ENCODE results near the gene SLC4A2. TPM values are rescaled to one million over a fixed set of nuclear protein-coding genes. Genes with fewer than 3 reads are reported as not detected.
"Not testable (repeated sequence)": the region's sequence is repeated elsewhere in the genome, so short reads cannot be mapped to it uniquely, and the experiment has no call there.

The SLC4A2 gene
- total RNA-seq, 1 donor: 41.5 TPM

DNA sequence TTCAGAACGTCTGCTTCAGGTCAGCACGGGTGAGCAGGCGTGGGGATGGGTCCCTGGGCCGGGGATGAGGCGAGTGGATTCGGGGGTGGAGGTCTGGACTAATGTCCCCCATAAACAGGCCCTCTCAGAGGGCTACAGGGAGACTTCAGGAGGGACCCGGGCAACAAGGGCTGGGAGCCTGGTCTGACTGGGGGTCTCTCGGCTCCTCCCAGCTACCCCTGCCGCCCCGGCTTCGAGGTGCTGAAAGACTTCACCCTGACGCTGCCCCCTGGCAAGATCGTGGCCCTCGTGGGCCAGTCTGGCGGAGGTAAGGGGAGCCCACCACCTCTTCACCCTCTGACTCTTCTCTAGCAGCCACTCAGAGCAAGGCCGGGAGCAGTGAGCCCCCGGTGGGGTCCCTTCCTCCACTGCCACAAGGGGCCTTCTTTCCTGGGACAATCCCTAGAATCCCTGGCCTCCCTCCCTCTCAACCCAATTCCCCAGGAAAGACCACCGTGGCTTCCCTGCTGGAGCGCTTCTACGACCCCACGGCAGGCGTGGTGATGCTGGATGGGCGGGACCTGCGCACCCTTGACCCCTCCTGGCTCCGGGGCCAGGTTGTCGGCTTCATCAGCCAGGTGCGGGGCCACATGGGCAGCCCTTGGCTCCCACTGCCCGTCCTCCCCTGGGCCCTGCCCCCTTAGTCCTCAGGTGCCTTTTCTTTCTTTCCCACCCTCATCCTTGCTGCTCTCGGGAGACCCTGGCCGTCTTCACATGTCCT, 18.6 kb upstream of the SLC4A2 start:
- no peak for DNase-seq (ENCODE audit: low read depth in 2 of 3, low spot score in 2 of 3)

DNA sequence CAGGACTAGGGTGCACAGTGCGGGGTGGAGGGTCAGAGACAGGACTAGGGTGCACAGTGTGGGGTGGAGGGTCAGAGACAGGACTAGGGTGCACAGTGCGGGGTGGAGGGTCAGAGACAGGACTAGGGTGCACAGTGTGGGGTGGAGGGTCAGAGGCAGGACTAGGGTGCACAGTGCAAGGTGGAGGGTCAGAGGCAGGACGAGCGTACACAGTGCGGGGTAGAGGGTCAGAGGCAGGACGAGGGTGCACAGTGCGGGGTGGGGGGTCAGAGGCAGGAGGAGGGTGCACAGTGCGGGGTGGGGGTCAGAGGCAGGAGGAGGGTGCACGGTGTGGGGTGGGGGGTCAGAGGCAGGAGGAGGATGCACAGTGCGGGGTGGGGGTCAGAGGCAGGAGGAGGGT, 15.9 kb upstream of the SLC4A2 start:
- DNase-seq (ENCODE audit: low read depth in 2 of 3, low spot score in 2 of 3): not testable (repeated sequence)

DNA sequence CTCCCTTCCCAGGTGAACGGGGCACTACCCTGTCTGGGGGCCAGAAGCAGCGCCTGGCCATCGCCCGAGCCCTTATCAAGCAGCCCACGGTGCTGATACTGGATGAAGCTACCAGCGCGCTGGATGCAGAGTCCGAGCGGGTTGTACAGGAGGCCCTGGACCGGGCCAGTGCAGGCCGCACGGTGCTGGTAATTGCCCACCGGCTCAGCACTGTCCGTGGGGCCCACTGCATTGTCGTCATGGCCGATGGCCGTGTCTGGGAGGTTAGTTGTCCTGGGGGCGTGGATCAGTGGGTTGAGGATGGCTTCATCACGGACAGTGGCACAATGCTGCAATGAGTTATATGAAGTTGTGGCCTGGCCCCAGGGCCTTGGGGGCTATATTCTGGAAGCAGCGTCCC, 15.4 kb upstream of the SLC4A2 start:
- no peak for DNase-seq (ENCODE audit: low read depth in 2 of 3, low spot score in 2 of 3)

- DNase-seq (ENCODE audit: low read depth in 2 of 3, low spot score in 2 of 3): no peak
Observed at GRCh38 chr7:151045262-151045661, 14.1 kb upstream of the SLC4A2 start.

- no peak for DNase-seq (ENCODE audit: low read depth in 2 of 3, low spot score in 2 of 3)
Observed at GRCh38 chr7:151045967-151046366, 13.4 kb upstream of the SLC4A2 start.

- peak in 2 of 3 donors; percentile 59 to 78 for DNase-seq (ENCODE audit: low read depth in 2 of 3, low spot score in 2 of 3)
Observed at GRCh38 chr7:151046603-151047573, 12.5 kb upstream of the SLC4A2 start.

GRCh38 chr7:151047976-151048815, 11.2 kb upstream of the SLC4A2 start, which contains the start of gene ASIC3:
Gene ASIC3 (plus strand): TSS chr7:151048531. CDS start chr7:151048886, 355 bp downstream.
- DNase-seq (ENCODE audit: low read depth in 2 of 3, low spot score in 2 of 3): no peak

DNA sequence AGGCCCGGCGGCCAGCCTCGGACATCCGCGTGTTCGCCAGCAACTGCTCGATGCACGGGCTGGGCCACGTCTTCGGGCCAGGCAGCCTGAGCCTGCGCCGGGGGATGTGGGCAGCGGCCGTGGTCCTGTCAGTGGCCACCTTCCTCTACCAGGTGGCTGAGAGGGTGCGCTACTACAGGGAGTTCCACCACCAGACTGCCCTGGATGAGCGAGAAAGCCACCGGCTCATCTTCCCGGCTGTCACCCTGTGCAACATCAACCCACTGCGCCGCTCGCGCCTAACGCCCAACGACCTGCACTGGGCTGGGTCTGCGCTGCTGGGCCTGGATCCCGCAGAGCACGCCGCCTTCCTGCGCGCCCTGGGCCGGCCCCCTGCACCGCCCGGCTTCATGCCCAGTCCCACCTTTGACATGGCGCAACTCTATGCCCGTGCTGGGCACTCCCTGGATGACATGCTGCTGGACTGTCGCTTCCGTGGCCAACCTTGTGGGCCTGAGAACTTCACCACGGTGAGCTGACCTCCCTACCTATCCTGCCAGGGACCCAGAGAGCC, 10.4 kb upstream of the SLC4A2 start:
- no peak for DNase-seq (ENCODE audit: low read depth in 2 of 3, low spot score in 2 of 3)

GRCh38 chr7:151051108-151051507, 8.3 kb upstream of the SLC4A2 start:
- peak; percentile 43 to 88 (median 78) for DNase-seq (ENCODE audit: low read depth in 2 of 3, low spot score in 2 of 3)

DNA sequence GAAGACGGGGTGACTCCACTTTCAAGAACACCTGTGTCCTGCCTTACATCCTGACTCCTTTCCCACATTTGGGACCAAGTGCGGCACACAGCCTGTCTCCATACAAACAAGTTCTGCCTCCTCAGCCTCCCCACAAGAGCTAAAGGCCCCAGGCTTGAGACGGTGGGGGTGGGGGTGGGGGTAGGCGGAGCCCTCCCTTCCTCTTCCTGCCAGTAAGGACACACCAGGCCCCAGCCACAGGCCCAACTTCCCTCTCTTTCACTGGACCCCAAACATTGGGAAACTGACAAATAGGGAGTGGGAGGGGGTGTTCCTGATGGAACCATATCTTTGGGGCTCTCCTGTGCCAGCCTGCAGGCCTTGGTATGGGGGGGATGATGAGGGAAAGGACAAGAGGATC, 6.3 kb upstream of the SLC4A2 start:
- no peak for DNase-seq (ENCODE audit: low read depth in 2 of 3, low spot score in 2 of 3)

- no peak for DNase-seq (ENCODE audit: low read depth in 2 of 3, low spot score in 2 of 3)
Observed at GRCh38 chr7:151053751-151054150, 5.6 kb upstream of the SLC4A2 start.

DNA sequence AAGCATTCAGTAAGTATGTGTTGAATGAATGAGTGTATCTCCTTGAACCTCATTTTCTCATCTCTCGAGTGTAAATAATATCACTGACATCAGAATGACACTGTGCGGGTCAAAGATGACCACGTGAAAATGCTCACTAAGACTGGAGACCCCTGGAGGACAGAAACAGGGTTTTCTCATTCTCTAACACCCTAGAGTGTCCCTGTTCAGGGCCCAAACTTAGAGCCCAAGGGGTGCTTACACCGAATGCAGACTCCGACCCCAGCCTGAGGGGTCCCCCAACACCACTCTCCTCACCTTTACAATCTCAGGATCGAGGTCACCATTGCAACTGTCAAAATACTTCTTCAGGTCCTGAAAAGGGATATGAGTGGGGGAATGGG, 3.1 kb upstream of the SLC4A2 start:
- DNase-seq (ENCODE audit: low read depth in 2 of 3, low spot score in 2 of 3): no peak

GRCh38 chr7:151056666-151057505, 2.5 kb upstream of the SLC4A2 start:
- no peak for DNase-seq (ENCODE audit: low read depth in 2 of 3, low spot score in 2 of 3)

DNA sequence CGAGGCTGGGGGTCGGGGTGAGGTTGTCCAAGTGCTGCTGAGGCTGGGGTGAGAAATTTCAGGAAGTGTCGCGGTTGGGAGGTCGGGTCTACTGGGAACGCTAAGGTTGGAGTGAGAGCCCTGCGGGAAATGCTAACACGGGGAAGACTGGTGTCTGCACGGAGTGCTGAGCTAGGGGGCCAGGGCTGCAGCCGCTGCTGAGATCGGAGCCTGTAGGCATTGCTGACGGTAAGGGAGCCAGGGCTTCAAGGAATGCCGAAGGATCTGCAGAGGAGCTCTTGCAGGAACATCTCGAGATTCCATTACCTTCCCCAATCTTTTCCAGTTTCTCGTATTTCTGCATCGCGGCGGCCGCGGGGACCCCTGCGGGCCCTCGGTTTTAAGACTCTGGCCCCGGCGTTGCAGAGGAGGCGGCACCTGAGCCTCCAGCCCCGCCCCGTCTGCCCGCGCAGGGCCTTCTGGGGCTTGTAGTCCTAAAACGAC, 1.8 kb upstream of the SLC4A2 start, which contains the start of gene CDK5:
TSS of gene CDK5 (minus strand) at position 392 of the 483 bp plus-strand sequence. CDS start at position 343, 49 bp downstream.
- no peak for DNase-seq (ENCODE audit: low read depth in 2 of 3, low spot score in 2 of 3)

- DNase-seq (ENCODE audit: low read depth in 2 of 3, low spot score in 2 of 3): peak; percentile 92 to 99 (median 99)
Observed at GRCh38 chr7:151057989-151058780, 1.2 kb upstream of the SLC4A2 start.

DNA sequence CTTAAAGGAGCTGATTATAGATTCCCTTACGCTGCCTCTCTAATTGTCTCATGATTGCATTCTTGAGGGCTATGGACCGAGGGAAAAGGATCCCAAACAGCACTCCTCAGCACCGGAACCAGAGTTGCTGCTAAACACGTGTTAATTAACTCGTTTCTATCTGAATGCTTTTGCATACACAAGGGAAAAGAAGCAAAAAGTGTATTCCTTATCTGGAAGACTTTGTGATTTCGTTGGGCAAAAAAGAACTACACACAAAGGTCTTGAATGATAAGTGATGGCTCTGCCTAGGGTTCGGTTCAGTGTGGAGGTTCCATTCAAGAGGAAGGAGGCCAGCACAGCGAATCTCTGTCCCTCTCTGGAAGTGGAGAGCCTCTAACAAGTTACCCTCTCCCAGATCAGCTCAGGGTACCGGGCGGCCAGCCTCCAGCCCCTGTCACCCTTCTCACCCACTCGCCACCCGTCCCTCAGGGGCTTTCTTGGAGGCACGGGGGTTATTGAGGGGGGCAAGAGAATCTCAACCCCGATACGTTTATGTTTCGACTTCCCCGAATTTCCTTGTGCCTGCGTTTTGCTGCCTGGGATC, 515 bp upstream of the SLC4A2 start:
- DNase-seq (ENCODE audit: low read depth in 2 of 3, low spot score in 2 of 3): no peak

DNA sequence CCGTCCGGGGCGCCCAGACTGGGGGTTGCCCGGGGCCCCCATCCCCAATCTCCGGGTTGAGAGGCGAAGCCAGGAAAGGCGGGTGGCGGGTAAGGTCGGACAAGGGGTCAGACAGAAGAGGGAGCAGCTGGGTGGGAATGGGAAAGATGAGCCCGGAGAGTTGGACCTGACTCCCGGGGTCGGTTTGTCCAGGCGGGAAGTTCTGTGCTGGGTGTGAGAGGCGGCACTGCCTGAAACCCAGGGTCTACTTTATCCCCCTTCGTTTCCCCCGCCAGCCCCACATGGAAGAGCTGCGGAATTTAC, 675 bp downstream of the SLC4A2 start:
- DNase-seq (ENCODE audit: low read depth in 2 of 3, low spot score in 2 of 3): no peak

All from hematopoietic multipotent progenitor cell (in vitro differentiated cells).